ENCODE data around the gene IL1R2. TPM values are rescaled to one million over a fixed set of nuclear protein-coding genes. Genes with fewer than 3 reads are reported as not detected.

The IL1R2 gene
- total and polyA plus RNA-seq, 2 of the 13 experiments (the other 11 are each of a cell fraction or from before 2014, with no cell fraction given) = 3.6 to 7.3 TPM

- TF ChIP-seq DZIP1 (CRISPR knock-in tag; IDR thresholded peaks at IDR 0.05) = no peak
- TF ChIP-seq POGK (CRISPR knock-in tag; conservative IDR thresholded peaks at IDR 0.05) = no peak; the same call in 1 of the 2 replicates
- TF ChIP-seq ARID4A (CRISPR knock-in tag; IDR thresholded peaks at IDR 0.05; ENCODE audit: borderline replicate concordance) = peak; percentile 53; the same call in 1 of the 2 replicates
- peak; percentile 52; the same call in 1 of the 2 replicates for TF ChIP-seq ZFP90 (CRISPR knock-in tag; IDR thresholded peaks at IDR 0.05; ENCODE audit: borderline replicate concordance)
- no peak for TF ChIP-seq SMAD1 (CRISPR knock-in tag; IDR thresholded peaks at IDR 0.05; ENCODE audit: borderline replicate concordance, low read depth)
- peak; percentile 81 for TF ChIP-seq ZNF574 (CRISPR knock-in tag; IDR thresholded peaks at IDR 0.05)
- peak; percentile 71; the same call in 1 of the 2 replicates for TF ChIP-seq NKX3-1 (CRISPR knock-in tag; IDR thresholded peaks at IDR 0.05)
- peak; percentile 100 for TF ChIP-seq MED1 (CRISPR knock-in tag; IDR thresholded peaks at IDR 0.05)
- peak; percentile 49 for TF ChIP-seq ZNF563 (CRISPR knock-in tag; IDR thresholded peaks at IDR 0.05)
- TF ChIP-seq REPIN1 (CRISPR knock-in tag; IDR thresholded peaks at IDR 0.05; ENCODE audit: borderline replicate concordance, low read depth) = peak; percentile 74; the same call in 1 of the 2 replicates
- peak; percentile 90; the same call in 1 of the 2 replicates for TF ChIP-seq MTA1 (CRISPR knock-in tag; IDR thresholded peaks at IDR 0.05; ENCODE audit: borderline replicate concordance)
- no peak for TF ChIP-seq ATF7 (IDR thresholded peaks at IDR 0.05)
- TF ChIP-seq ATF7 (CRISPR knock-in tag; IDR thresholded peaks at IDR 0.05) = peak; percentile 89; the same call in 1 of the 2 replicates
- TF ChIP-seq RBAK (CRISPR knock-in tag; IDR thresholded peaks at IDR 0.05) = 0 out of 2 replicates have a peak, but pooled peaks have one; percentile 9
These were observed 65.9 kb downstream of the IL1R2 start (continued) for GRCh38 chr2:102057502-102058292.
